ENCODE data around the gene DTX2.
"Not testable (repeated sequence)": the region's sequence is repeated elsewhere in the genome, so short reads cannot be mapped to it uniquely, and the experiment has no call there.

Gene DTX2

GRCh38 chr7:76461464-76462101 is at the start of gene DTX2:
DTX2 (plus strand) TSS chr7:76461709; CDS start chr7:76480510, 18,801 bp downstream.
- not testable (repeated sequence) for DNase-seq

- DNase-seq, result no peak
Observed at GRCh38 chr7:76412249-76412648, 49.3 kb upstream of the DTX2 start.

GRCh38 chr7:76417654-76418310 is 43.7 kb upstream of the DTX2 start:
- not testable (repeated sequence) for DNase-seq

- DNase-seq, result peak; percentile 37
Observed at GRCh38 chr7:76421097-76421496, 40.4 kb upstream of the DTX2 start.

GRCh38 chr7:76423666-76424412 is 37.7 kb upstream of the DTX2 start:
- DNase-seq, result no peak

GRCh38 chr7:76424413-76425111 is 36.9 kb upstream of the DTX2 start, which contains the start of gene ZP3:
ZP3 (plus strand) TSS chr7:76424950; CDS start chr7:76424965, 15 bp downstream.
- DNase-seq, result no peak

GRCh38 chr7:76425156-76425555 is 36.4 kb upstream of the DTX2 start:
- no peak for DNase-seq

GRCh38 chr7:76425558-76425957 is 36.0 kb upstream of the DTX2 start:
- DNase-seq, result not testable (repeated sequence)

- DNase-seq, result no peak
Observed at GRCh38 chr7:76426246-76426645, 35.3 kb upstream of the DTX2 start.

- DNase-seq, result no peak
Observed at GRCh38 chr7:76427635-76428034, 33.9 kb upstream of the DTX2 start.

- DNase-seq, result no peak
Observed at GRCh38 chr7:76428149-76428823, 33.2 kb upstream of the DTX2 start.

GRCh38 chr7:76428868-76429805 is 32.4 kb upstream of the DTX2 start:
- DNase-seq, result peak; percentile 39

- DNase-seq, result no peak
Observed at GRCh38 chr7:76430211-76430610, 31.3 kb upstream of the DTX2 start.

GRCh38 chr7:76430836-76431235 is 30.7 kb upstream of the DTX2 start:
- DNase-seq, result no peak

- DNase-seq, result peak; percentile 92
Observed at GRCh38 chr7:76437873-76438272, 23.6 kb upstream of the DTX2 start.

GRCh38 chr7:76439120-76439888 is 22.2 kb upstream of the DTX2 start:
- not testable (repeated sequence) for DNase-seq

- DNase-seq, result not testable (repeated sequence)
Observed at GRCh38 chr7:76440404-76440803, 21.1 kb upstream of the DTX2 start.

GRCh38 chr7:76441792-76442191 is 19.7 kb upstream of the DTX2 start:
- not testable (repeated sequence) for DNase-seq

GRCh38 chr7:76442664-76443446 is 18.7 kb upstream of the DTX2 start:
- not testable (repeated sequence) for DNase-seq

- not testable (repeated sequence) for DNase-seq
Observed at GRCh38 chr7:76443846-76444245, 17.7 kb upstream of the DTX2 start.

Measured in suppressor macrophage treated with lipopolysaccharide for 4 hours (primary cell).